GM19193 (cell line): ENCODE measurements around the gene DUOX1.

Experiments
- POLR2A ChIP-seq: IDR thresholded peaks from 4 replicates; pipeline ENCODE4 v1.6.1; 2011; ENCODE audit not compliant: insufficient read depth, insufficient read length; ENCODE audit errors: extremely low read depth

DUOX1 gene

GRCh38 chr15:45201869-45202268, 72.1 kb downstream of the DUOX1 start:
- TF ChIP-seq POLR2A: no peak

- TF ChIP-seq POLR2A: no peak
These were observed 73.4 kb downstream of the DUOX1 start for GRCh38 chr15:45203182-45203581.

GRCh38 chr15:45205192-45205591, 75.4 kb downstream of the DUOX1 start:
- no peak for TF ChIP-seq POLR2A

GRCh38 chr15:45212493-45212892, 82.7 kb downstream of the DUOX1 start:
- TF ChIP-seq POLR2A: no peak
